Stimulated activated CD8-positive, alpha-beta memory T cell treated with anti-CD3 and anti-CD28 coated beads, Interleukin-7, amount 100 ng/mL, for 1 hour (primary cell): ENCODE measurements around the gene UBE2O.

Experiments used
- DNase-seq, 2 donors: peaks; one replicate each; pipeline ENCODE4 v3.0.0-alpha.2; 2020; ENCODE audit warnings: low read depth in 2 of 2

Gene UBE2O

DNA sequence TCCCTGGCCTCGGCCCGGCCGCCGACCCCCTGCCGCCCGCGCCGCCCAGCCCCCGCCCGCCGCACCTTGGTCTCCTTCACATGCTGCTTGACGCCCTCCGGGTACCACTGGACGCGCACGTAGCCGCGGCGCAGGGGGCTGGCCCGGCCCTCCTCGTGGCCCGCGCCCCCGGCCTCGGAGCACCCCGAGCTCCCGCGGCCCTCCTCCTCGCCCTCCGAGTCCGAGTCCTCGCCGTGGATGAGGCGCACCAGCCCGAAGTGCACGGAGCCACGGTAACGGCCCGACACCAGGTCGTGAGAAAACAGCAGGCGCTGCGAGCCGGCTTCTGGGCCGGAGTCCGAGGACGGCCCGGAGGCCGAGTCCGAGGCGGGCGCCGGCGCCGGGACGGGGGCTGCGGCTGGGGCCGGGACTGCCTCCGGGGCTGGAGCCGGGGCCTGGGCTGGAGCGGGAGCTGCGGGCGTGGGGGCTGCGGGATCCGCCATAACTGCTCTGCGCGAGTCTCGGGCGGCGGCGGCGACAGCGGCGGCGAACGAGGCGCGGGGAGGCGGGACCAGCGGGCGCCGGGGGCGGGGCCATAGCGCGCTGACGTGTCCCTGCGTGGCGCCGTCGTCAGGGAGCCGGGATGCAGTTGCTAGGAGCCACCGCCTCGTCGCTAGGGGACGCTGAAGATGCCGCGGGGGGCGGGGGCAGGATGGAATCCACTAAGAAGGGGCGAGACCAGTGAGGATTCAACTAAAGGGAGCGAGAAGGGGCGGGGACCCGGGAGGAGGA lies at the start of gene UBE2O:
Gene UBE2O, minus strand, starts transcription at position 493 of the 771 bp plus-strand sequence. Its CDS starts 11 bp downstream, at position 482.
- DNase-seq: peak; percentile 81 to 83

DNA sequence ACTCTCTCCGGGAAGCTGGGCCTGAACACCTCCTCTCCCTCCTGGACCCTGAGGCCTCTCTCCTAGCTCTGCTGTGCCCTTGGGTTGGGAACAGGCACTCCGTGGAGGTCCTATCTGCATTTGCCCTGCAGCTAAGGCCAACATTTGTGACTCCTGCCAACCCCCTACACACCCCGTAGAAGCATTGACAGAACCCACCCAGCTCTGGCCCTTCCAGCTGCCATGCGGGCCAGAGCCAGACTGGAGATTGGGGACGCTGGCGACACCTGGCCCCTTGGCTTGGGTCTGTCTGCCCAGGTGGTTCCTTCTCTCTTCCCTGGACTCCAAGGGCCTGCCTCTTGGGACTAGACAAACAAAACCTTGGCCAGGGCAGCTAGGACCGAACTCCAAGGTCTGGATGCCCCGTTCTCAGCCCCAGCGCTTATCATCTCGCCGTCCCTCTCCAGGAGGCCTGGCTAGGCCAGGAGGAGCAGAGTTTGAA lies 48.9 kb upstream of the UBE2O start:
- no peak for DNase-seq

DNA sequence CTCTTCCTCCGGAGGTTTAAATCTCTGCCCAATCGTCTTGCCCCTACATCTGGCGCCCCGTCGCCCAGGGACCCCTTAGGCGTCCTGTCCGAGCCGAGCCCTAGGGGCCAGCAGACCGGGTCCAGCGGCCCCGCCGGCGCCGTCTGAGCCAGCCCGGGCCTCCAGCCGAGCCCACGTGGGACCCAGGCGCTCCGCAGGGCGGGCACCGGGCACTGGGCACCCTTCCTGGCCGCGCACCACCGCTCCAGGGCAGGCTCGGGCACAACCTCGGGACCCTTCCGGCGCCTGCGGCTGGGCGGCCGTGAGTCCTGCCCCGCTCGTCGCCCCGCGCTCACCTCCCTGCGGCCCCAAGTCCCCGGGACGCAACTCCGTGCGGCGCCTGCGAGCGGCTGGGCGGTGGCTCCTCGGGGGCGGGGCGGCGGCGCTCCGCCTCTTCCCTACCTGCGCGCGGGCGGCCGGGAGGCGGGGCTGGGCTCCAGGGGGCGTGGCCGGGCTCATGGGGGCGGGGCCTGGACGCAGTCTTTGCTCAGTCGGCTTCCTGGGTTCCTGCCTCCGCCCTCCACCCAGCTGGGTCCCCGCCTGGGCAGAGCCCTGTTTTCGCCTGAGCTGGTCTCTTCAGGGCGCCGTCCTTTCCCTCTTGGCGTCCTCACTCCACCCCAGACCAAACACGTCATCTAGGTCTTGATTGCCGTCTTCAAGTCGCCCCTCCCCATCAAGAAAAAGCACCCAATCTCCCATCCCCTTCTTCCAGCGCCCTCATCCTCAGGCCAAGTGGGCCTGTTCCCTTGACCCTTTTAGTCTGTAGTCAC lies 48.3 kb upstream of the UBE2O start, which contains the start of gene RHBDF2:
Gene RHBDF2, minus strand, starts transcription at position 406 of the 809 bp plus-strand sequence. CDS start 19,899 bp downstream, outside the sequence.
- peak; percentile 98 for DNase-seq

DNA sequence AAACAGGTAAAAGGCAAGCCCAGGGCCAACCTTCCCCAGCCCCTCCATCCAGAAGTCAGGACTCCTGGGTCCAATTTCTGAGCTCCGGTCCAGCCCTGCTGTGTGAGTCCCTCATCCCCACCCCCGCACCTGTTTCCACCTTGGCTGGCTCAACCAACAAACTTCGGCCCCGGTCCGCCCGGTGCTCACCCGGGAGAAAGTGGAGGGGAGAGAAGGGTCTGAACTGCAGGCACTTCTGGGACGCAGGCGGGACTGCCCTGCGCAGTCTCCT lies 47.7 kb upstream of the UBE2O start:
- no peak for DNase-seq

DNA sequence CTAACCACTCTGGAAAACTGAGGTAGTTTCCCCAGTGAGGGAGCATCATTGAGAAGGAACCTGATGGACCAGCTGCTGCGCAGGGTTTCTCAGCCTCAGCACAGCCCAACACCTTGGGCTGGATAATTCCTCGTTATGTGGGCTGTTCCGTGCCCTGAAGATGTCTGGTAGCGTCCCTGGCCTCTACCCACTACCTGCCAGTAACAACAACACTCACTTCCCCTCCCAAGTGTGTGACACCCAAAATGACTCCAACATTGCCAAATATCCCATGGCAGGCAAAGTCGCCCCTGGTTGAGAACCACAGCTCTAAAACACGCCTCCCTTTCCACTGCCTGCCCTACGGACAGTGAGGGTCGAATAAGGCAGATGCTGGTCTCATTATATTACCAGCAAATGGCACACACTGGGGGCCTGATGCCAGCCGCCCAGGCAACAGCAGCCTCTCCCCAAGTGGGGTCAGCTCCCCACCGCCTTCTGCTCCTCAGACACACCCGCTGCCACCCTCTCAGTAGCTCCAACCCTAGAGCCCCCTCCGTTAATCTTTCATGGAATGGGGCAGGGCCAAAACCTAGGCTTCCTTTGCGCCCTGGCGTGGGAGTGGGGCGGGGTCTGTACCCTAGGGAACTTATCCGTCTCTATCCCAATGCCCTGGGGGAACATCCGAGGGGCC lies 47.3 kb upstream of the UBE2O start:
- DNase-seq: no peak

DNA sequence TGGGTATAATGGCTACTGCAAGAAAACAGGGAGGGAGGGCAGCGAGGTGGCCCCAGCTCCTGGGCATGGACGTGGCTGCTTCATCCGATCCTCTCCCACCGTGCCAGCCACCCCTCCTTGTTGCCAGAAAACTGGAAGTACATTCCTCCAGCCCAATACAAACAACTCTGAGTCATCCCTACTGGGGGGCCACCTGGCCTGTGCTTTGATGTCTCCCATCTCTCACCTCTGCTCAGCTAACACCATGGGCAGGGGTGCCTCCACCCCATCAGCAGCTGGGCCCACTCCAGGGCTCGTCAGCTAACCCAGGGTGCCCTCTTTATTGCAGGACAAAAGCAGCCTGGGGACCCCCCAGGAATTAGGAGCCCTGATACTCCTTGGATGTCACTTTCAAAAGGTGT lies 46.3 kb upstream of the UBE2O start:
- DNase-seq: no peak

DNA sequence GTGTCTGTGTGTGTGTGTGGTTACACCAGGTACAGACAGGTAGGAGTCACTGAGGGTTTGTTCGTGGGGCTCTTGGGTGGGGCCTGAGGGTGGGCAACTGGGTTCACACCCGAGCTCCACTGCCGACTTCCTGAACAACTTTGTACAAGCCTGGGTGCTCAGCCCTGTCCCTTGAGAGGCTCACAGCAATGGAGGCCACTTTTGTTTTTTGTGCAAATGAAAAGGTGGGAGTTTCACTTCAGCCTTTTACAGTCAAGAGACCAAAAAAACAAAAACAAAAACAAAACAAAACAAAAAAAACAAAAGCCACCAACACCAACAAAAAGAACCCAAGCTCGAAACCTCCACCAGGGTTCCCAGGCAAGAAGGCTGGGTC lies 45.9 kb upstream of the UBE2O start:
- DNase-seq: no peak

DNA sequence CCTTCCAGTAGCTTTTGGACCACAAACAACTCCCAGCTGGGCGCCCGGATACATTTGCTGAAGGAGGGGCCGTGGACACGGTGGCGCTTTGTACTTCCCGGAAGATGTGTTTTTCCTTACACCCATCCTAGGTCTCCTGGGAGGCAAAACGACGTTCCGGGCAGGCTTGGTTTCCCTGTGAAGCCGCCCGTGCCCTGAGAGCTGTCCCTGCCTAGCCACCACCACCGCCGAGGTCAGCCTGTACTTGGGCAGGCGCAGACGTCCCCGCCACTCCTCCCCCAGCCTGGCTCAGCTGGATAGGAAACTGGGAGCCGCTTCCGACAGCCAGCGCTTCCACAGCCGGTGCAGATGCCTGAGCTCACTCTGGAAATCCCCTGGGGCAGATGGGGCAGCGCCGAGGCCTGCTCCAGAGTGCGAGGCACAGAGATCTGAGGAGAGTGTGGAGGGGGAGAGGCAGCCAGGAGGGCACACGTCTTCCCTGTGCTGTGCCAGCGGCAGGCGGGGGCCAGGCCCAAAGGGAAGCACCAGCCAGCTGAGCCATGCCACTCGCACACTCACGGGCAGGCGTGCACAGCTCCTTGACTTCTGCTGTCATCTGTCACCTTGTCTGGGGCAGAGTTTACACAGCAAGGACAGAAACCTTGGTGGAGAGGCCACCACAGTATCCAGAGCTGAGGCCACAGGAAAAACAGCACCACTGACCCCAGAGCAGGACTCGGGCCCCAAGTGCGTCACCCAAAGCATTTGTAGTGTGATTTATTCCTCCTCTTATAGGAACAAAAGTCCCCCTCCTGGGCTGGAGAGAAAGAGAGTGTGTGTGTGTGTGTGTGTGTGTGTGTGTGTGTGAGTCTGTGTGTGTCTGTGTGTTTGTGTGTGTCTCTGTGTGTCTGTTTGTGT lies 45.3 kb upstream of the UBE2O start:
- DNase-seq: no peak

DNA sequence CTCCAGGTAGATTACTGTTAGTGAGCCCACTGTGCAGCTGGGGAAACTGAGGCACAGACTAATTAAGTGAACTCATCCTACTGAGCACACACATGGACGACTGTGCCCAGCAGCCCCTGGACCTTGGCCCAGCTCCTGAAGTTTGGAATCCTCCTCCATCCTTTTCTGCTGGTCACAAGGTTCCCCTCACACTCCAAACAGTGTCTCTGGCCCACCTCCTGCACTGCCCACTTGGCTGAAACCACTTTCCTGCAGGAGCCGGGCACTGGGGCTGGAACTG lies 44.7 kb upstream of the UBE2O start:
- no peak for DNase-seq

DNA sequence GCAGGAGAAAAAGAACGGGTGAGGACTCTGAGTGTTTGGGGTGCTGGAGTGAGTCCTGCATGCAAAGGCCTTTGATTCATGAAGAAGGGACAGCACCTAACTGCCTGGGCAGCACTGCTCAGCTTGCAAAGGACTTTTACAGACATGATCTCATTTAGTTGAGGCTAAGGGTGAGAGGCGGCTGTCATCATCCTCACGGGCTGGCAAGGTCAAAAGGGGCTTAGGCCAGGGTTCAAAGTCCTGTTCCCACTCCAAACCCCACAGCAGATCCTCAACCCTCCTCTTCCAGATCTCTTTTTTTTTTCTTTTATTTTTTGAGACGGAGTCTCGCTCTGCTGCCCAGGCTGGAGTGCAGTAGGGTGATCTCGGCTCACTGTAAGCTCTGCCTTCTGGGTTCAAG lies 43.5 kb upstream of the UBE2O start:
- no peak for DNase-seq

DNA sequence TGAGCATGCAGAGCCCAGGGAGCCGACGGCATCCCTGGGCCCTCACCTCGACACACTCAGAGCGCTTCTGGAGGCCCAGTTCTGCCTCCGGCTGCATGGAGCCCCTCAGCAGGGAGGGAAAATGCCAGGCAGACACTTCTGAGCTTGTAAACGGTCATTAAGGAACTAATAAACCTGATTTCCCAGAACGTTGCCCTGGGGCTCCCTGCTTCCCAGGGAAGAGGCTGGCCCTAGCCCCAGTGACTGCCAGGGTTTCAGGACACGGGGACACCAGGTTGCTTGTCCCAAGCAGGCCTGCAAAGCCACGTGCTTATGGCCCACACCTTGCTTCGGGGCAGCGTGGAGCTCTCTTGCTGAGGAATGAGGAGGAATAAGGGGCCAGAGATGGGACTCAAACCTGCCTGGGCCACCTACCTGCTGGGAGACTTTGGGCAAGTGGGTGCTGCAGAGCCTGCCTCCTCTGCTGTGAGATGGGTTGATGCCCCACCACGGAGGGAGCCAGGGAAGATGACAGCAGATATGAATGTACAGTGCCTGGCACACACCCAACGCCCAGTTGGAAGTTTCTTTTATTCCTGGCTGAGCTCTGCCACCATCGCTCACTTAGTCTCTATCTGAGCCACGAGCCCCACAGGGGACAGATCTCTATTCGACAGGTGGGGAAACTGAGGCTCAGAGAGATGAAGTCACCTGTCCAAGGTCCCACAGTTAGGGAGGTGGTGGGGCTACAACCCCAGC lies 42.9 kb upstream of the UBE2O start:
- DNase-seq: no peak

DNA sequence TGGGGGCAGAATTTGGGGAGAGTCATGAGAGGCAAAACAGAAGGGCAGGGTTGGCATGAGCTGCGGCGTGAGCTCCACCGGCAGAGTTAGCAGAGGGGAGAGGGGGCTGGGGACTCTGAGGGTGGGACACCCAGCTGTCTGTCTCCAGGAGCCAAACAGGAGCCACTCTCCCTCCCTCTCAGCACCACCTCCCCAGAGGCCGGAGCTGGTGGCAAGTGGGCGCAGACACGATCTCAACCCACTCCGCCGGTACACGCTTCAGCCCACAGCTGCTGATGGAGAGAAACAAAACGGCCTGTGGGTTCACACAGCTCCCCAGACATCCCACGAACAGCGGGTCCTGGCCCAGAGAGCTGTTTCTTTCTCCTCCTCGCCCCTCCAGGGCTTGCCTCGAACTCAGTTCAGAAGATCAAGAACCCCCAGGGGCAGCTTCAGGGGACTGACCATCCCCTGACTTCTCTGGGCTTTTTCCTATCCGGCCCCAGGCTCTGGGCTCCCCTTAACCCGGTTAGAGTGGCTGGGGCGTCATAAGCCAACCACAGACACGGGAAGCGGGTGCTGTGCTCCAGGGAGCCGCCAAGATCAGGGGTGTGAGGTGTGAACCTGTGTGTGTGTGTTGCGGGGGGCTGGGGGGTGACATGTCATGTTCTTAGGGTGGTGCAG lies 40.7 kb upstream of the UBE2O start:
- no peak for DNase-seq

DNA sequence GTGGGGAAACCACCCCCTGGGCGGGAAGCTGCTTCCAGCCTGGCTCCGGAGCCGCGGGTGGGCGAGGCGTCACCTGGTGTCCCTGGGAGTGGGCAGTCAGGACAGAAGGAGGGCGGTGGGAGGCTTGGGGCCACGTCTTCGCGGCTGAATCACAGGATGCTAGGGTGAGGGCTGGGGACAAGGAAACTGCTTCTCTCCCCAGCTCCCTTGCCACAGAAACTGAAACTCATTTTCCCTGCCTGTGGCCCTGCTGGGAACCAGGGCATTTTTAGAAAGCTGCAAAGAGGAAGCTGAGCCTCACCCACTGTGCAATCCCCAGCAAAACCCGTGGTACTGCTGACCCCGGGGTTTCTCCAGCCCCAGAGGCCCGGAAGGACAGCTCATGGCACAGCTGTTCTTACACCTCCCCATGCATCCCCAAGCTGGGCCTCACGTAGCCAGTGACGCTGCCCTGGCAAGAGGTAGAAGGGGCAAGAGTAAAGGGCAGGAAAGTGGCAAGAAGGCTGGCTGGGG lies 40.1 kb upstream of the UBE2O start:
- DNase-seq: no peak

DNA sequence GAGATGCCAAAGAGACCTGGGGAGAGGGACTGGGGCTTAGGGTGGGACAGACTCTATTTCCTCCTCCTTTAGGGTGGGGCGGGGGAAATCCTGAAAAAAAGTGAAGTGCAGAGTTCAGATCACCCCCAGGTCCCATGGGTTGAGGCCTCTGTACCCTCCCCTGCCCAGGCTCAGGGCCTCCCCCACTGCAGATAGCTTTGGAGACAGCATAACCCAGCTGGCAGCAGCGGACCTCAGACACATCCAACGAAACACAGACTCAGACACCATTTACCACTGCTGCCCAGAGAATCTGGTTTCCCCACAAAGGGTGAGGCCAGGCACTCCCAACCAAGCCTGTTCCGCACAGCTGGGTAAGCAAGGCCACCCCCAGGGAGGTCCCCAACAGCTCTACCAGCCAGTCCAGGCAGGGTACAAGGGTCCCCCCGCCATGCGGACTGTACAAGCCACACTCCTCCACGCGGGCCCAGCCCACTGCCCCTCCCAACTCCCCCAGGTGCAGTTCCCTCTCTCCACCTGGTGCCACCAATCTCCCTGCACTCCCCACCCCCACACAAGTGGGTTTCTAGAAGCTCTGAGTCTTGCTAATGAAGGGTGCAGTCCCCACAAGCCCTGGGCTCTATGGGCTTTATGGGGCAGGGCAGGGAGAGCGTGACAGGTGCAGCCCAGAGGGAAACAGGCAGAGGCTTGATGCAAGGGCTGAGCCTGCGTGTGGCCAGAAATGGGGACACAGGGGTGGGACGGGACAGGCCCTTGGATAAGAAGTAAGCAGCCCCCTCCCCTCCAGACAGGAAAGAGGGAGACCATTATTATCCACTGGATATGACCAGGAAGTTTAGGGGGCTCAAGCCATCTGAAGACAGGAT lies 39.4 kb upstream of the UBE2O start:
- DNase-seq: no peak

DNA sequence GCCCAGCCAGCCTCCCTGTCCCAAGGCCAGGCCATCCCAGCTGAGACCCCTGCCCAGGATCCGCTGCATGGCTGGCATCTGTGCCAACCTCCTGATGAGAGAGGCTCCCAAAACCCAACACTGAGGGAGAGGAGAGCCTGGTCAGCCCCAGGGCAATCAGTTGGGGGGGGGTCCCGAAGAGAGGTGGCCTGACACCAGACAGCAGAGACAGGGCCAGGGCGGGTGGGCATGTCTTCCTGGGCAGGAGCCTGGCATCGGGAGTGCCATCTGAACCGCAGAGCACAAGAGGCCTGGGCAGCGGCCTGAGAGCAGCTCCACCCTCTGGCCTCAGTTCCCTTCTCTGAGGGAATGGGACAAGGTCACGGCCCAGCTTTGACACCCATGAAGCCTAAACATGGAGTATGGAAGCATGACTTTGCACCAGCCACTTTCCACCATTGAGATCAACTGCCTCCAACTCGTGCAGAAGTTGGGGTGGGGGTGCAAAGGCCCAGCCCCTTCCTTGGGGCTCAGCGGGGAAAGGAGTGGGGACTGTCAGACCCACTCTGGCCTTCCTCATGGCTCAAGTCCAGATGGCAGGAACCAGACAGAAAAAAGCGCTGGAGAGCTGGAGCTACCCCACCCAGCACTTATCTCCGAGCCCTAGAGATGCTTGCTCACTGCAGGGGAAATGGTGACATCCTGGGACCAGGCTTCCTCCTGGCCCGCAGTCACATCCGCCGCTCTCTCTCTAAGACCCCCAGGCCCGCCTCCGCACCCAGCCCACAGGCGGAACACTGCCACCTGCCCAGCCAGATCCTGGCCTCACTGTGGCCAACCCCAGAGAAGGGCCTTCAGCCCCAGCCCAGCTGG lies 38.5 kb upstream of the UBE2O start:
- no peak for DNase-seq

DNA sequence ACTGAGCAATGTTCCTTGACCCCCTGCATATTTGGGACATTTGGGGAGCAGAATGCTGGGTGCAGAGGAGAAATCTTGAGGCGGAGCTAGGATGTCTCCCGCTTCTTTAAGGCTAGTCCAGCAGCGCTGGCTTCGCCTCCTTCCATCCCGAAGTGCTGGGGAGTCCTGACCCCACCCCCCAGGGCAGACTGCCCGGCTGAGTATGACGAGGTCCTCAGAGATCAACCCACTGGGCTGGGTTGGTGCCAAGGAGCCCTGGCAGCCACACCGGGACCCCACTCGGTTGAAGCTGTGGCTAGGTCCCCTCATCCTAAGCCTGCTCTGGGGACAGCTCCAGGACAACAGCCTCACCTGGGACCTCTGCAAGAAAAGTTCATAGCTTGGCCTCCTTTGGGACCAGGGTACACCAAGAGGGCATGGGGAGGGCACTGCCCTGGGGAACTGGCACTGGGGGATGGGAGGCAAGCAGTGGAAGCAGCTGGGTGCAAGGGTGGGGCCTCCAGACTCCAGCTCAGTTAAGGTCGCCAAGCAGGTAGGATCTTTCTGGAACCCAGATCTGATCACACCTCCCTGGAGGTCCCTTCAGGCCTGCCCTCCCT lies 37.3 kb upstream of the UBE2O start:
- DNase-seq: no peak

DNA sequence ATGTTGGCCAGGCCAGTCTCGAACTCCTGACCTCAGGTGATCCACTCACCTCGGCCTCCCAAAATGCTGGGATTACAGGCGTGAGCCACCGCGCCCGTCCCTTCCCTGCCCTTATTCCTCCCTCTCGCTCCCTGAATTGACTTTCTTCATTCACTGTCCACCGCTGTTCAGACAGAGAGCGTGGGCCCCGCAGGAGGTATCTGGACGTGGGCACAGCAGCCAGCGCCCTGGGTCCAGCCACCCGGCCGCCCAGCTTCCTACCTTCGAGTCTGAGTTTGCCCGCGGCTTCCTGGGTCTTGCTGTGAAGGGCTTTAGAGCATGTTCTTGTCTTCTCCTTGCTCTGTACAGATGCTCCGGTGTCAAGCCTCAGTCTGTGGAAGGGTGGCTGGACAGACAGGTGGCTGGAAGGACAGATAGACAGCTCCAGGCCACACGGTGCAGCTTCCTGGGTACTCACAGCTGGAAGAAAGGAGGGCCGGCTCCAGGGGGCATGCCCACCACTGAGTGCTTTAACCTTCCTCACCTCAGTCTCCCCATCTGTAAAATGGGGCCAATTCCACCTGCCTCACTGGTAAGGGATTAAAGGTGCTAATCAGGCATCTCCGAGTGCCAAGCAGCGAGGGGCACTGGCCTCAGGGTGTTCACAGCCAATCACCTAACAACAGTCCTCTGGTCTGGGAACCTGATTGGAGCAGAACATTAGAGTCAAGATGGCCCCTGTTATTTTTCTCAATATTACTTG lies 34.7 kb upstream of the UBE2O start:
- no peak for DNase-seq
